SK-N-SH treated with all-trans-retinoic acid at 6 μM for 48 hours (cell line): ENCODE measurements around the gene AKR1B15.

ENCODE experiments used
- ARNTL ChIP-seq: fragments of 450-650 bp; formaldehyde crosslinking; IDR thresholded peaks from 2 replicates; pipeline ENCODE4 v1.5.0; 2020; ENCODE audit warnings: low read depth, mild to moderate bottlenecking, moderate library complexity, borderline replicate concordance
- CREB5 ChIP-seq: fragments of 250-450 bp; sonication (Bioruptor Pico); IDR thresholded peaks from 2 replicates; pipeline ENCODE4 v1.5.1; 2020; ENCODE audit warnings: low read depth, mild to moderate bottlenecking, moderate library complexity
- CSDC2 ChIP-seq: fragments of 250-450 bp; sonication (Bioruptor Pico); IDR thresholded peaks from 2 replicates; pipeline ENCODE4 v1.5.0; 2020; ENCODE audit warnings: mild to moderate bottlenecking, moderate library complexity
- PATZ1 ChIP-seq: fragments of 250-450 bp; sonication (Bioruptor Pico); IDR thresholded peaks from 2 replicates; pipeline ENCODE4 v1.8.0; 2020; ENCODE audit warnings: mild to moderate bottlenecking, moderate library complexity, borderline replicate concordance
- TSHZ2 ChIP-seq: fragments of 250-450 bp; sonication (Bioruptor Pico); IDR thresholded peaks from 2 replicates; pipeline ENCODE4 v1.5.0; 2020; ENCODE audit warnings: mild to moderate bottlenecking, moderate library complexity
- ZFP30 ChIP-seq: fragments of 450-650 bp; formaldehyde crosslinking; IDR thresholded peaks from 2 replicates; pipeline ENCODE4 v1.5.0; 2022; ENCODE audit warnings: mild to moderate bottlenecking, moderate library complexity
- ZNF565 ChIP-seq: fragments of 450-650 bp; formaldehyde crosslinking; conservative IDR thresholded peaks from 2 replicates; pipeline ENCODE4 v1.5.0; 2020; ENCODE audit warnings: low read depth, mild to moderate bottlenecking, moderate library complexity

- TF ChIP-seq PATZ1 (CRISPR knock-in tag) (no peak), ARNTL (CRISPR knock-in tag) (no peak), CREB5 (CRISPR knock-in tag) (no peak), TSHZ2 (CRISPR knock-in tag) (no peak), ZFP30 (CRISPR knock-in tag) (no peak), ZNF565 (CRISPR knock-in tag) (no peak), CSDC2 (no peak)
These were observed 54.1 kb downstream of the AKR1B15 start for GRCh38 chr7:134602881-134603451.
